SK-N-SH (cell line): ENCODE data around the gene SDK1. TPM values are rescaled to one million over a fixed set of nuclear protein-coding genes. Genes with fewer than 3 reads are reported as not detected.

ENCODE experiments used
- CTCF ChIA-PET: fragments of 300-600, 350-600 bp; formaldehyde crosslinking; extraction: SDS; loops from one replicate; lab custom pipeline; 2021; lab: Yijun Ruan, JAX
- POLR2A ChIA-PET: fragments of 350-600 bp; sonication (Branson Sonifier 250); formaldehyde crosslinking; extraction: SDS; loops from one replicate; lab custom pipeline; 2020; ENCODE audit warnings: antibody characterized with exemption, inconsistent platforms; lab: Yijun Ruan, JAX
- DNase-seq: peaks from one replicate; pipeline ENCODE4 v3.0.0; 2012
- H2AFZ ChIP-seq: fragments of 200-600 bp; sonication (generic); 2 replicates; pipeline ENCODE4 v1.8.1; 2016; ENCODE audit warnings: antibody characterized with exemption, mild to moderate bottlenecking, low read depth
- H3F3A ChIP-seq: fragments of 200-600 bp; sonication (generic); replicated peaks from 2 replicates; pipeline ENCODE3; 2016; ENCODE audit warnings: antibody characterized with exemption, mild to moderate bottlenecking; ENCODE audit not compliant: insufficient read depth
- H3K27ac ChIP-seq, 2 experiments: fragments of 200-500 bp in 1 of 2; fragments of 200-600 bp in 1 of 2; sonication (Bioruptor generic) in 1 of 2; sonication (generic), shearing (Covaris generic) in 1 of 2; 2 replicates each; pipeline versions ENCODE4 v1.5.1 to v1.6.1; 2014 to 2016; ENCODE audit warnings: low read depth in 2 of 2, inconsistent platforms in 1 of 2, low read length in 1 of 2, mild to moderate bottlenecking in 1 of 2, mixed read lengths in 1 of 2
- H3K27me3 ChIP-seq: fragments of 200-600 bp; sonication (generic), shearing (Covaris generic); 2 replicates; pipeline ENCODE4 v1.6.1; 2016; ENCODE audit warnings: mixed run types; ENCODE audit not compliant: insufficient read depth
- H3K36me3 ChIP-seq, 2 experiments: fragments of 200-500 bp in 1 of 2; fragments of 200-600 bp in 1 of 2; sonication (Bioruptor generic) in 1 of 2; sonication (generic) in 1 of 2; replicated peaks in 1 of 2; 2 replicates each; pipeline versions ENCODE3 to v1.5.1; 2014 to 2016; ENCODE audit warnings: low read length in 1 of 2, mild to moderate bottlenecking in 1 of 2; ENCODE audit not compliant: insufficient read depth in 2 of 2, control insufficient read depth in 1 of 2
- H3K4me1 ChIP-seq, 2 experiments: fragments of 200-500 bp in 1 of 2; fragments of 200-600 bp in 1 of 2; sonication (Bioruptor generic) in 1 of 2; sonication (generic), shearing (Covaris generic) in 1 of 2; 2 replicates each; pipeline versions ENCODE4 v1.5.1 to v1.6.1; 2014 to 2016; ENCODE audit warnings: low read depth in 1 of 2, low read length in 1 of 2, mixed run types in 1 of 2; ENCODE audit not compliant: insufficient read depth in 2 of 2, control insufficient read depth in 1 of 2
- H3K4me2 ChIP-seq: fragments of 200-600 bp; sonication (generic), shearing (Covaris generic); 2 replicates; pipeline ENCODE4 v1.6.1; 2017; ENCODE audit warnings: mixed run types
- H3K4me3 ChIP-seq, 2 experiments: fragments of 200-500 bp in 1 of 2; fragments of 200-600 bp in 1 of 2; sonication (Bioruptor generic) in 1 of 2; sonication (generic), shearing (Covaris generic) in 1 of 2; 2 replicates each; pipeline versions ENCODE4 v1.5.1 to v1.8.1; 2014 to 2016; ENCODE audit warnings: low read depth in 2 of 2, inconsistent platforms in 1 of 2, low read length in 1 of 2, mild to moderate bottlenecking in 1 of 2, mixed read lengths in 1 of 2, moderate library complexity in 1 of 2
- H3K79me2 ChIP-seq: fragments of 200-600 bp; sonication (generic); 2 replicates; pipeline ENCODE4 v1.8.1; 2017; ENCODE audit warnings: mild to moderate bottlenecking; ENCODE audit not compliant: insufficient read depth
- H3K9ac ChIP-seq: fragments of 200-600 bp; sonication (generic); 2 replicates; pipeline ENCODE4 v1.6.1; 2017; ENCODE audit warnings: mixed run types
- H3K9me2 ChIP-seq: fragments of 200-600 bp; sonication (generic); 2 replicates; pipeline ENCODE4 v1.6.1; 2017; ENCODE audit warnings: mixed run types
- H3K9me3 ChIP-seq: fragments of 200-600 bp; sonication (generic); 2 replicates; pipeline ENCODE4 v1.6.1; 2017; ENCODE audit warnings: mixed run types, mild to moderate bottlenecking, moderate library complexity
- H4K20me1 ChIP-seq: fragments of 200-600 bp; sonication (generic); 2 replicates; pipeline ENCODE4 v1.6.1; 2017; ENCODE audit warnings: mild to moderate bottlenecking, mixed run types; ENCODE audit not compliant: insufficient read depth
- CHD2 ChIP-seq: fragments of 150-350 bp; IDR thresholded peaks from 2 replicates; pipeline ENCODE4 v1.6.1; 2018; ENCODE audit warnings: low read length; ENCODE audit not compliant: partially characterized antibody
- CTCF ChIP-seq: fragments of 200-600 bp; sonication (generic); IDR thresholded peaks from 2 replicates; pipeline ENCODE4 v1.6.1; 2017; ENCODE audit warnings: antibody characterized with exemption, mild to moderate bottlenecking, moderate library complexity
- ELF1 ChIP-seq: IDR thresholded peaks from 2 replicates; pipeline ENCODE4 v1.4.0; 2012
- EZH2phosphoT487 ChIP-seq: fragments of 200-600 bp; sonication (generic); IDR thresholded peaks from 2 replicates; pipeline ENCODE4 v1.6.1; 2017; ENCODE audit warnings: low read depth, mixed run types, mild to moderate bottlenecking, antibody characterized with exemption, moderate library complexity, borderline replicate concordance
- FOSL2 ChIP-seq: IDR thresholded peaks from 2 replicates; pipeline ENCODE4 v1.4.0; 2012; ENCODE audit warnings: low read depth, mild to moderate bottlenecking, moderate library complexity, borderline replicate concordance
- FOXM1 ChIP-seq: IDR thresholded peaks from 2 replicates; pipeline ENCODE4 v1.4.0; 2012; ENCODE audit warnings: low read depth, mild to moderate bottlenecking
- GABPA ChIP-seq: IDR thresholded peaks from 2 replicates; pipeline ENCODE4 v1.4.0; 2012; ENCODE audit warnings: low read depth, mild to moderate bottlenecking
- GATA2 ChIP-seq: sonication (generic); formaldehyde crosslinking; IDR thresholded peaks from 2 replicates; pipeline ENCODE4 v1.5.0; 2020; ENCODE audit warnings: mild to moderate bottlenecking, missing genetic modification reagents
- MEF2A ChIP-seq: IDR thresholded peaks from 2 replicates; pipeline ENCODE4 v1.4.0; 2012; ENCODE audit warnings: low read depth, borderline replicate concordance
- MXI1 ChIP-seq: IDR thresholded peaks from 2 replicates; pipeline ENCODE4 v1.6.1; 2012; ENCODE audit warnings: mild to moderate bottlenecking, low read depth, low read length, improper control_type of control experiment
- NFIC ChIP-seq: IDR thresholded peaks from 2 replicates; pipeline ENCODE4 v1.4.0; 2012; ENCODE audit warnings: borderline replicate concordance
- NRF1 ChIP-seq: IDR thresholded peaks from 2 replicates; pipeline ENCODE4 v1.6.1; 2012; ENCODE audit warnings: low read depth, mild to moderate bottlenecking, low read length
- PBX3 ChIP-seq: IDR thresholded peaks from 2 replicates; pipeline ENCODE4; 2012
- POLR2AphosphoS5 ChIP-seq: IDR thresholded peaks from 2 replicates; pipeline ENCODE4 v1.6.1; 2012; ENCODE audit warnings: low read depth, low read length
- RAD21 ChIP-seq: IDR thresholded peaks from 2 replicates; pipeline ENCODE4 v1.6.1; 2012; ENCODE audit warnings: mild to moderate bottlenecking, low read length
- RFX5 ChIP-seq: IDR thresholded peaks from 2 replicates; pipeline ENCODE4 v1.6.1; 2012; ENCODE audit warnings: mild to moderate bottlenecking, improper control_type of control experiment, low read length
- RXRA ChIP-seq: IDR thresholded peaks from 2 replicates; pipeline ENCODE4 v1.4.0; 2012; ENCODE audit warnings: low read depth, mild to moderate bottlenecking, borderline replicate concordance
- SIN3A ChIP-seq: IDR thresholded peaks from 2 replicates; pipeline ENCODE4 v1.6.1; 2012; ENCODE audit warnings: low read depth, mild to moderate bottlenecking, low read length, moderate library complexity, borderline replicate concordance
- SMC3 ChIP-seq: IDR thresholded peaks from 2 replicates; pipeline ENCODE4 v1.6.1; 2012; ENCODE audit warnings: low read depth, low read length, improper control_type of control experiment
- TAF1 ChIP-seq: IDR thresholded peaks from 2 replicates; pipeline ENCODE4 v1.6.1; 2012; ENCODE audit warnings: low read depth, mild to moderate bottlenecking, low read length, moderate library complexity, borderline replicate concordance
- TCF12 ChIP-seq: IDR thresholded peaks from 2 replicates; pipeline ENCODE4 v1.4.0; 2012
- TEAD4 ChIP-seq: IDR thresholded peaks from 2 replicates; pipeline ENCODE4 v1.4.0; 2012; ENCODE audit warnings: mild to moderate bottlenecking, borderline replicate concordance; ENCODE audit not compliant: insufficient read depth
- USF1 ChIP-seq: IDR thresholded peaks from 2 replicates; pipeline ENCODE4 v1.4.0; 2012; ENCODE audit warnings: low read depth, borderline replicate concordance
- YY1 ChIP-seq: IDR thresholded peaks from 2 replicates; pipeline ENCODE4 v1.4.0; 2012; ENCODE audit warnings: low read depth, mild to moderate bottlenecking
- ZBTB33 ChIP-seq: IDR thresholded peaks from 2 replicates; pipeline ENCODE4 v1.4.0; 2012; ENCODE audit warnings: low read depth, borderline replicate concordance
- WGBS: methylation state at CpG from one replicate; pipeline ENCODE4 v1.1.6; 2017; ENCODE audit warnings: low lambda C conversion rate; 5-methylcytosine and 5-hydroxymethylcytosine counted together
- polyA plus RNA-seq, 3 experiments: library from polyadenylated mRNA; depleted of rRNA; stranded (reverse); fragments of >200 nt; gene quantifications; 2 replicates each; pipeline ENCODE4 v1.2.3, GENCODE V29; 2012
- TF ChIP-seq, protein P1 (sequence below): fragments of 150-350 bp; IDR thresholded peaks from 2 replicates; pipeline ENCODE4 v1.6.1; 2016; ENCODE audit warnings: mild to moderate bottlenecking, low read depth, low read length
- TF ChIP-seq, protein P2 (sequence below): IDR thresholded peaks from 2 replicates; pipeline ENCODE4 v1.4.0; 2012; ENCODE audit warnings: low read depth

SDK1 gene
- polyA plus RNA-seq, 1 of the 3 experiments (the other 2 are of a cell fraction) = 1.2 TPM

DNA sequence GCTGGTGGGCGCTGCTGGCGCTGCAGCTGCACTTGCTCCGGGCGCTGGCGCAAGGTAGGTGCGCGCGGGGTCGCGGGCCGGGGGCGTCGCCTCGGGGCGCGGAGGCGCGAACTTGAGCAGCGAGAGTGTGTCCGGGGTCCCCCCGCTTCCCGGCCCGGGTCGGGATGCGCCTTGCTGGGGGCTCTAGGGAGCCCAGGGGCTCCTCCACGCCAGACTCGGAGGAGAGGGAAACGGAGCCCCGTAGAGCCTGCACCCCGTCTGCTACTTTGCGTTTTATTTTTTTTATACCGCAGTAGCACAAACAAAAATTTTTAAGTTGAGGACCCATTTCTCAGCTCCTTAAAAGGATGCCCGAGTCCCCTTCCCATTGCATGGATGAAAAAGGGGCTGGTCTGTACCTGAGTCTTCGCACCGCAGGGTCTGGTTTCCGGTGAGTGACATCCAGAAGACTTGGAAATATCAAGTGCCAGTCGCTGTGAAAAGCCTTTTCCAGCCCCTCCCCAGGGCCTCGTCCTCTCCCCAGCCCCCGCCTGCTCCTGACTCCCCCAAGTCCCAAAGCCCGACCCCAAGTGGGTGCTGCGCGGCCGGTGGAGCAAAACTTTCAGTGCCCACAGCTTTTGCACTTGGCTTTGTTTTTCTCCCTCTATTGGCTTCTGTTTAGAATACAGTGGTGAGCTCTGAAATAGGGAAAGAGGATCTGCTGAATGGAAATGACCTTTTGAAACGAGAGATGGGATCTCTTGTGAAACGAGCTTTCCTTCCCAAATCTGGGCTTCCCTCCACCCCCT, 973 bp downstream of the SDK1 start:
- DNase-seq = peak; percentile 60
- CTCF ChIA-PET = interaction anchor here (0.6 to 4.6 kb wide), 42 partner anchors 8 to 1329 kb away, joined by 3 to 36 read pairs (median 4); no protein-coding TSS in a partner anchor
- H3K4me1 ChIP-seq = peaks cover 0 to 15% of the 10 kb centered on the region in 2 experiments; a peak in 2 of 4 replicates

More for the DNA sequence above, 973 bp downstream of the SDK1 start:
- Histone ChIP-seq H3K9me2 (no peaks in the 10 kb centered on the region), H4K20me1 (no peaks in the 10 kb centered on the region), H3K4me3 (peak overlapping the region; percentile 37 to 62), H2AFZ (no peak overlapping the region), H3K9me3 (no peaks in the 10 kb centered on the region), H3K36me3 (no peaks in the 10 kb centered on the region), H3K27me3 (peaks cover 12% of the 10 kb centered on the region; the same call in 1 of the 2 replicates), H3F3A (no peaks in the 10 kb centered on the region), H3K27ac (no peak overlapping the region), H3K79me2 (no peaks in the 10 kb centered on the region), H3K9ac (no peak overlapping the region), H3K4me2 (peak overlapping the region; percentile 62)
- 1% methylated on average over 23 of the region's 45 CpGs for WGBS
- no peak for TF ChIP-seq USF1
- peak; percentile 23 for TF ChIP-seq CTCF
- TF ChIP-seq MEF2A = no peak
- no peak for TF ChIP-seq PBX3
- TF ChIP-seq, protein P1, sequence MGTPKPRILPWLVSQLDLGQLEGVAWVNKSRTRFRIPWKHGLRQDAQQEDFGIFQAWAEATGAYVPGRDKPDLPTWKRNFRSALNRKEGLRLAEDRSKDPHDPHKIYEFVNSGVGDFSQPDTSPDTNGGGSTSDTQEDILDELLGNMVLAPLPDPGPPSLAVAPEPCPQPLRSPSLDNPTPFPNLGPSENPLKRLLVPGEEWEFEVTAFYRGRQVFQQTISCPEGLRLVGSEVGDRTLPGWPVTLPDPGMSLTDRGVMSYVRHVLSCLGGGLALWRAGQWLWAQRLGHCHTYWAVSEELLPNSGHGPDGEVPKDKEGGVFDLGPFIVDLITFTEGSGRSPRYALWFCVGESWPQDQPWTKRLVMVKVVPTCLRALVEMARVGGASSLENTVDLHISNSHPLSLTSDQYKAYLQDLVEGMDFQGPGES = no peak
- TF ChIP-seq FOXM1 = no peak
- no peak for TF ChIP-seq CHD2
- no peak for TF ChIP-seq RFX5
- TF ChIP-seq MXI1 = no peak
- TF ChIP-seq GABPA = no peak
- no peak for TF ChIP-seq SIN3A
- TF ChIP-seq YY1 = no peak
- no peak for TF ChIP-seq NRF1
- TF ChIP-seq ELF1 = no peak
- TF ChIP-seq SMC3 = peak; percentile 28; the same call in 1 of the 2 replicates
- TF ChIP-seq RXRA = no peak
- TF ChIP-seq ZBTB33 = no peak
- TF ChIP-seq, protein P2, sequence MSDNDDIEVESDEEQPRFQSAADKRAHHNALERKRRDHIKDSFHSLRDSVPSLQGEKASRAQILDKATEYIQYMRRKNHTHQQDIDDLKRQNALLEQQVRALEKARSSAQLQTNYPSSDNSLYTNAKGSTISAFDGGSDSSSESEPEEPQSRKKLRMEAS = no peak
- TF ChIP-seq EZH2phosphoT487 = no peak
- peak; percentile 48; the same call in 1 of the 2 replicates for TF ChIP-seq RAD21
- no peak for TF ChIP-seq TAF1
- no peak for TF ChIP-seq FOSL2
- TF ChIP-seq TCF12 = no peak
- peak; percentile 8; the same call in 1 of the 2 replicates for TF ChIP-seq GATA2
- no peak for TF ChIP-seq TEAD4
- no peak for TF ChIP-seq POLR2AphosphoS5
- no peak for TF ChIP-seq NFIC
- POLR2A ChIA-PET = no interaction called here
